GM18951 (cell line): ENCODE results near the gene COQ8A.

Experiments
- POLR2A ChIP-seq: IDR thresholded peaks from 4 replicates; pipeline ENCODE4 v1.6.1; 2011; ENCODE audit warnings: mild to moderate bottlenecking; ENCODE audit not compliant: insufficient read length, insufficient read depth; ENCODE audit errors: extremely low read depth
- in situ Hi-C: fragments of 300-500 bp; cut with MboI; formaldehyde crosslinking; loops from one replicate; pipeline ENCODE4 v1.12.0; 2022; ENCODE audit warnings: low sequenced_read_pairs, mixed read lengths, inconsistent platforms; ENCODE audit not compliant: unreplicated experiment

Gene COQ8A

DNA sequence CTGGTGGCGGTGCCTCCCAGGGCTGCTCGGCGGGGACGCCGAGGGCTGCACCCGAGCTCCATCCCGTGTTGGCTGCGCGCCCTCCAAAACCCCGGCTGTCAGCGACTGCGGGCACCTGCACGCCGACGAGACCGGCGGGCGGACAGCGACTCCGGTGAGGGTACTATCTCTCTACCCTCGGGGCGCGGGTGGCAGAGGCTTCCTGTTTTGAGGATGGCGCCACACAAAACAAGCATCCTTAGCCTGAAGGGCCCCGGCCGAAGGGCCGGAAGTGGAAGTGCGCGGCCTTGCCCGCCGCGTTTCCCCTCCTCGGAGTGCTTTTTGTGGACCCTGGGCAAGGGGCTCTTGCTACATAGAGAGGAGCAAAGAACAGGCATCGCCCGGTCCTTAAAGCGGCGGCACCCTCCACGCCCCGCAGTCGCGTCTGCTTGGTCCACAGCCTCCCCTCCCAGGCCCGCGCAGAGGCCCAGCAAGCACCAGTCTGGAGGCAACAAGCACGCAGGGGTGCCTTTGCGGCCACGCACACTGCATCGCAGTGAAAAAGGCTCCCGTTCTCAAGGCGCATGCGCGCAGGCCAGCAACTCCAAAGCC lies 561 bp upstream of the COQ8A start:
- in situ Hi-C loops: no loop called here
- peak; percentile 97 for TF ChIP-seq POLR2A

DNA sequence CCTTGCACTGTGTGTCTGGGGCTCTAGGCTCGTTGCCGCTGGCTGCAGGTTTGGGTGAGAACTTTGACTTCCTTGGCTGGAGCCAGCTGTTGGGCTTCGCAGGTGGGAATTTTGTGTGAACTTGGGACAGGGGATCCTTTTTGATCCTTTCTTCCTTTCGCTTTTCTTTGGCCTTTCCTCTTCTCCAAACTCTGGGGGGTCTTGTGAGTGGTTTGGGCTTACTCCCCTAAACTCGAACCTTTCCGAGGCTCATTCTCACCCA lies 643 bp downstream of the COQ8A start:
- in situ Hi-C loops: no loop called here
- no peak for TF ChIP-seq POLR2A

GRCh38 chr1:226942392-226942791 lies 2.3 kb downstream of the COQ8A start:
- TF ChIP-seq POLR2A: no peak
- in situ Hi-C loops: no loop called here

- no peak for TF ChIP-seq POLR2A
- in situ Hi-C loops: no loop called here
These were observed 3.1 kb downstream of the COQ8A start for GRCh38 chr1:226943156-226943555.

DNA sequence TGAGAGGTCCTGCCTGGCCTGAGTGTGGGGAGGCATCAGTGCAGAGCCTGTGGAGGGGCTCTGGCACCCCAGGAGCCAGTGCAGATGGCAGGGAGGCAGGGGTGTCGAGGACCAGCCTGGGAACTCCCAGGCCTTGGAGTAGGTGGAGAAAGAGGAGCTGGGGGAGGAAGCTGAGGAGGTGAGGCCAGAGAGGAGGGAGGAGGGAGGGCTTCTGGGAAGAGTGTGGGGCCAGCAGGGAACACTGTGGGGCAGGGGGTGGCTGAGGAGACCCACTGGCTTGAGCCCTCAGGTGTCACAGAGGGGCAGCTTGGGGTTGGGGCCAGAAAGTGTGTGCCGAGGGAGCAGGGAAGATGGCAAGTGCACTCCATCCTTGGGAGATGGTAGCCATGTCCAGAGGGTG lies 3.8 kb downstream of the COQ8A start:
- TF ChIP-seq POLR2A: no peak
- in situ Hi-C loops: no loop called here

- in situ Hi-C loops: no loop called here
- no peak for TF ChIP-seq POLR2A
These were observed 5.2 kb downstream of the COQ8A start for GRCh38 chr1:226945106-226945857.

DNA sequence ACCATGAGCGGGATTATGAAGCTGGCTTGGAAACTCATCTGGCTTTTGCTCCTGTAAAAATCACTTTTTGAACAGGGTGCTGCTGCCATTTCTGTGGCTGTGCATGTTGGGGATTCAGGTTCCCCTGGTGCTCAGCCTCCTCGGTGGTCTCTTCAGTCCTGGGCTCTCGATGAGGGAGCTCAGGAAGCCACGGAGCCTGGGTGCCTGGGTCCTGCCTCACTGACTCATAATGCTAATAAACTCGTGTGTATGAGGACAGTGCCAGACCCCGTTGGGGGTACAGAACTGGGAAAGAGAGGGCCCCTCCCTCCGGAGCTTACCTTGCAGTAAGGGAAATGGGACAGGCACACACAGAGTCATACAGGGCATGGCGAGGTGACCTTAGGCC lies 5.8 kb downstream of the COQ8A start:
- in situ Hi-C loops: no loop called here
- no peak for TF ChIP-seq POLR2A

DNA sequence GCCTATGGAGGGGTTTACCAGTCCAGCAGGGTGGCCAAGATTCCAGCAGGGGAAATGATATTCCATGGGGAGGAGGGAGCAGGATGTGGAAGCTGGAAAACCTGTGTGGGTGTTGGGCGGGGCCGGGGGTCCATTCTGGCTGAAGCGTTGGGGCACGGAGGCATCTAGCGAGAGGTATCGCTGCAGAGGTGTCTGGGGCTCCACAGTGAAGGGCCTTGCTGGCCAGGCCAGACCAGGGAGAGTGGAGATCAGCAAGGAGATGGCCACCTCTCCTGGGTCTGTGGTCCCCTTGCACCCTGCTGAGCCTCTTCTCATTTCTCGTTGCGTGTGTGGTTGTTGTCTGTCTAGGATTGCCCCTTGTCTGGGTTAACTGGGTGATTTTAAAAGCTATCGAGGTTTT lies 6.2 kb downstream of the COQ8A start:
- no peak for TF ChIP-seq POLR2A
- in situ Hi-C loops: no loop called here

GRCh38 chr1:226946841-226947240 lies 6.7 kb downstream of the COQ8A start:
- no peak for TF ChIP-seq POLR2A
- in situ Hi-C loops: no loop called here

GRCh38 chr1:226948051-226948450 lies 8.0 kb downstream of the COQ8A start:
- in situ Hi-C loops: no loop called here
- no peak for TF ChIP-seq POLR2A

- no peak for TF ChIP-seq POLR2A
These were observed 8.4 kb downstream of the COQ8A start for GRCh38 chr1:226948480-226948879.

GRCh38 chr1:226948996-226949395 lies 8.9 kb downstream of the COQ8A start:
- in situ Hi-C loops: no loop called here
- no peak for TF ChIP-seq POLR2A

More at GRCh38 chr1:226948480-226948879, 8.4 kb downstream of the COQ8A start:
- in situ Hi-C loops: no loop called here

GRCh38 chr1:226949401-226949800 lies 9.3 kb downstream of the COQ8A start:
- in situ Hi-C loops: no loop called here
- TF ChIP-seq POLR2A: no peak

GRCh38 chr1:226950316-226950715 lies 10.2 kb downstream of the COQ8A start:
- in situ Hi-C loops: no loop called here
- no peak for TF ChIP-seq POLR2A
